ENCODE results near the gene VMP1. TPM values are rescaled to one million over a fixed set of nuclear protein-coding genes. Genes with fewer than 3 reads are reported as not detected.

The VMP1 gene
- total and polyA plus RNA-seq, 2 of the 13 experiments (the other 11 are each of a cell fraction or from before 2014, with no cell fraction given) = 186 to 271 TPM

DNA sequence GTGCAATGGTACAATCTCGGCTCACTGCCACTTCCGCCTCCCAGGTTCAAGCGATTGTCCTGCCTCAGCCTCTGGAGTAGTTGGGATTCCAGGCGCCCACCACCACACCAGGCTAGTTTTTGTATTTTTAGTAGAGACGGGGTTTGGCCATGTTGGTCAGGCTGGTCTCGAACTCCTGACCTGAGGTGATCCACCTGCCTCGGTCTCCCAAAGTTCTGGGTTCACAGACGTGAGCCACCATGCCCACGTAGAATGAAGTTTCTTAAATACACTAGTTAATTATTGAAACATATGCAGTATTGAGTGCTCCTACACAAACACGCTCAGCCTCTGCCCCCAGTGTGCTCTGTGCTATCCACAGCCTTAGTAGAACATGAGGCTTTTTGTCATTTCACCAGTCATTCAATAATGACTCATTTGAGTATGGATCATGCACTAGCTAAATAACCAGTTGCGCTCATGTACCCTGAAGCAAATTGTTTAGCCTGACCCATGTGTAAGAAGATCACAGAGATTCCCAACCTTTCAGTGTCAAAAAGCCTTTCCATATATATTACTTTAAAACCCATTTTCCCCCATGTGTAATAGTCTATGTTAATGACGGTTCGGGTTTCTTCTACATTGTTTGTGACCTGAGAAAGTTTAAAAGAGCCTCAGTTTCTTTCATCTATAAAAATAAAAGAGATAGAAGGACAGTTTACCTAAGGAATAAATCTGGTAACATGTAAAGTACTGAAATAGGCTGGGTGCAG is 135.6 kb downstream of the VMP1 start (continued):
- 0 out of 2 replicates have a peak, but pooled peaks have one; percentile 37 for TF ChIP-seq RORA (CRISPR knock-in tag; IDR thresholded peaks at IDR 0.05)
- peak; percentile 80 for TF ChIP-seq HMG20A (CRISPR knock-in tag; IDR thresholded peaks at IDR 0.05; ENCODE audit: borderline replicate concordance)
- TF ChIP-seq, protein P1, sequence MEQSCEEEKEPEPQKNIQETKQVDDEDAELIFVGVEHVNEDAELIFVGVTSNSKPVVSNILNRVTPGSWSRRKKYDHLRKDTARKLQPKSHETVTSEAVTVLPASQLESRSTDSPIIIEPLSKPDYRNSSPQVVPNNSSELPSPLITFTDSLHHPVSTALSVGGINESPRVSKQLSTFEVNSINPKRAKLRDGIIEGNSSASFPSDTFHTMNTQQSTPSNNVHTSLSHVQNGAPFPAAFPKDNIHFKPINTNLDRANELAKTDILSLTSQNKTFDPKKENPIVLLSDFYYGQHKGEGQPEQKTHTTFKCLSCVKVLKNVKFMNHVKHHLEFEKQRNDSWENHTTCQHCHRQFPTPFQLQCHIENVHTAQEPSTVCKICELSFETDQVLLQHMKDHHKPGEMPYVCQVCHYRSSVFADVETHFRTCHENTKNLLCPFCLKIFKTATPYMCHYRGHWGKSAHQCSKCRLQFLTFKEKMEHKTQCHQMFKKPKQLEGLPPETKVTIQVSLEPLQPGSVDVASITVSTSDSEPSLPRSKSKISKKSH (CRISPR knock-in tag; IDR thresholded peaks at IDR 0.05; ENCODE audit: borderline replicate concordance) = no peak; the same call in 1 of the 2 replicates
- no peak for TF ChIP-seq RNF2 (conservative IDR thresholded peaks at IDR 0.05; ENCODE audit: low read depth)
- TF ChIP-seq, protein P2, sequence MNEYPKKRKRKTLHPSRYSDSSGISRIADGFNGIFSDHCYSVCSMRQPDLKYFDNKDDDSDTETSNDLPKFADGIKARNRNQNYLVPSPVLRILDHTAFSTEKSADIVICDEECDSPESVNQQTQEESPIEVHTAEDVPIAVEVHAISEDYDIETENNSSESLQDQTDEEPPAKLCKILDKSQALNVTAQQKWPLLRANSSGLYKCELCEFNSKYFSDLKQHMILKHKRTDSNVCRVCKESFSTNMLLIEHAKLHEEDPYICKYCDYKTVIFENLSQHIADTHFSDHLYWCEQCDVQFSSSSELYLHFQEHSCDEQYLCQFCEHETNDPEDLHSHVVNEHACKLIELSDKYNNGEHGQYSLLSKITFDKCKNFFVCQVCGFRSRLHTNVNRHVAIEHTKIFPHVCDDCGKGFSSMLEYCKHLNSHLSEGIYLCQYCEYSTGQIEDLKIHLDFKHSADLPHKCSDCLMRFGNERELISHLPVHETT (CRISPR knock-in tag; conservative IDR thresholded peaks at IDR 0.05) = peak; percentile 19; the same call in 1 of the 2 replicates
- no peak for TF ChIP-seq HNF4G (IDR thresholded peaks at IDR 0.05; ENCODE audit: borderline replicate concordance, low read depth, low read length)
- no peak; the same call in 1 of the 2 replicates for TF ChIP-seq HNF4G (CRISPR knock-in tag; IDR thresholded peaks at IDR 0.05; ENCODE audit: borderline replicate concordance, low read depth)
- TF ChIP-seq, protein P3, sequence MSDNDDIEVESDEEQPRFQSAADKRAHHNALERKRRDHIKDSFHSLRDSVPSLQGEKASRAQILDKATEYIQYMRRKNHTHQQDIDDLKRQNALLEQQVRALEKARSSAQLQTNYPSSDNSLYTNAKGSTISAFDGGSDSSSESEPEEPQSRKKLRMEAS (IDR thresholded peaks at IDR 0.05) = peak; percentile 63
- TF ChIP-seq, protein P4, sequence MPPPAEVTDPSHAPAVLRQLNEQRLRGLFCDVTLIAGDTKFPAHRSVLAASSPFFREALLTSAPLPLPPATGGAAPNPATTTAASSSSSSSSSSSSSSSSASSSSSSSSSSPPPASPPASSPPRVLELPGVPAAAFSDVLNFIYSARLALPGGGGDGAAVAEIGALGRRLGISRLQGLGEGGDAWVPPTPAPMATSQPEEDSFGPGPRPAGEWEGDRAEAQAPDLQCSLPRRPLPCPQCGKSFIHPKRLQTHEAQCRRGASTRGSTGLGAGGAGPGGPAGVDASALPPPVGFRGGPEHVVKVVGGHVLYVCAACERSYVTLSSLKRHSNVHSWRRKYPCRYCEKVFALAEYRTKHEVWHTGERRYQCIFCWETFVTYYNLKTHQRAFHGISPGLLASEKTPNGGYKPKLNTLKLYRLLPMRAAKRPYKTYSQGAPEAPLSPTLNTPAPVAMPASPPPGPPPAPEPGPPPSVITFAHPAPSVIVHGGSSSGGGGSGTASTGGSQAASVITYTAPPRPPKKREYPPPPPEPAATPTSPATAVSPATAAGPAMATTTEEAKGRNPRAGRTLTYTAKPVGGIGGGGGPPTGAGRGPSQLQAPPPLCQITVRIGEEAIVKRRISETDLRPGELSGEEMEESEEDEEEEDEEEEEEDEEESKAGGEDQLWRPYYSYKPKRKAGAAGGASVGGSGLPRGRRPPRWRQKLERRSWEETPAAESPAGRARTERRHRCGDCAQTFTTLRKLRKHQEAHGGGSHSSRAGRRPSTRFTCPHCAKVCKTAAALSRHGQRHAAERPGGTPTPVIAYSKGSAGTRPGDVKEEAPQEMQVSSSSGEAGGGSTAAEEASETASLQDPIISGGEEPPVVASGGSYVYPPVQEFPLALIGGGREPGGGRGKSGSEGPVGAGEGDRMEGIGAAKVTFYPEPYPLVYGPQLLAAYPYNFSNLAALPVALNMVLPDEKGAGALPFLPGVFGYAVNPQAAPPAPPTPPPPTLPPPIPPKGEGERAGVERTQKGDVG (CRISPR knock-in tag; IDR thresholded peaks at IDR 0.05; ENCODE audit: borderline replicate concordance) = no peak; the same call in 1 of the 2 replicates
- peak; percentile 39; the same call in 1 of the 2 replicates for TF ChIP-seq HOXA3 (CRISPR knock-in tag; IDR thresholded peaks at IDR 0.05)
- peak; percentile 75 for TF ChIP-seq GATA4 (IDR thresholded peaks at IDR 0.05; ENCODE audit: borderline replicate concordance, low read depth)
- peak; percentile 27; the same call in 1 of the 2 replicates for TF ChIP-seq FLYWCH1 (CRISPR knock-in tag; IDR thresholded peaks at IDR 0.05)
- TF ChIP-seq, protein P5, sequence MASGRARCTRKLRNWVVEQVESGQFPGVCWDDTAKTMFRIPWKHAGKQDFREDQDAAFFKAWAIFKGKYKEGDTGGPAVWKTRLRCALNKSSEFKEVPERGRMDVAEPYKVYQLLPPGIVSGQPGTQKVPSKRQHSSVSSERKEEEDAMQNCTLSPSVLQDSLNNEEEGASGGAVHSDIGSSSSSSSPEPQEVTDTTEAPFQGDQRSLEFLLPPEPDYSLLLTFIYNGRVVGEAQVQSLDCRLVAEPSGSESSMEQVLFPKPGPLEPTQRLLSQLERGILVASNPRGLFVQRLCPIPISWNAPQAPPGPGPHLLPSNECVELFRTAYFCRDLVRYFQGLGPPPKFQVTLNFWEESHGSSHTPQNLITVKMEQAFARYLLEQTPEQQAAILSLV (CRISPR knock-in tag; IDR thresholded peaks at IDR 0.05; ENCODE audit: borderline replicate concordance) = no peak
- TF ChIP-seq, protein P6, sequence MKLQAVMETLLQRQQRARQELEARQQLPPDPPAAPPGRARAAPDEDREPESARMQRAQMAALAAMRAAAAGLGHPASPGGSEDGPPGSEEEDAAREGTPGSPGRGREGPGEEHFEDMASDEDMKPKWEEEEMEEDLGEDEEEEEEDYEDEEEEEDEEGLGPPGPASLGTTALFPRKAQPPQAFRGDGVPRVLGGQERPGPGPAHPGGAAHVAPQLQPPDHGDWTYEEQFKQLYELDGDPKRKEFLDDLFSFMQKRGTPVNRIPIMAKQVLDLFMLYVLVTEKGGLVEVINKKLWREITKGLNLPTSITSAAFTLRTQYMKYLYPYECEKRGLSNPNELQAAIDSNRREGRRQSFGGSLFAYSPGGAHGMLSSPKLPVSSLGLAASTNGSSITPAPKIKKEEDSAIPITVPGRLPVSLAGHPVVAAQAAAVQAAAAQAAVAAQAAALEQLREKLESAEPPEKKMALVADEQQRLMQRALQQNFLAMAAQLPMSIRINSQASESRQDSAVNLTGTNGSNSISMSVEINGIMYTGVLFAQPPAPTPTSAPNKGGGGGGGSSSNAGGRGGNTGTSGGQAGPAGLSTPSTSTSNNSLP (IDR thresholded peaks at IDR 0.05; ENCODE audit: low read depth, low read length) = no peak
- peak; percentile 27; the same call in 1 of the 2 replicates for TF ChIP-seq HNF4A (CRISPR knock-in tag; IDR thresholded peaks at IDR 0.05)
- TF ChIP-seq, protein P7, sequence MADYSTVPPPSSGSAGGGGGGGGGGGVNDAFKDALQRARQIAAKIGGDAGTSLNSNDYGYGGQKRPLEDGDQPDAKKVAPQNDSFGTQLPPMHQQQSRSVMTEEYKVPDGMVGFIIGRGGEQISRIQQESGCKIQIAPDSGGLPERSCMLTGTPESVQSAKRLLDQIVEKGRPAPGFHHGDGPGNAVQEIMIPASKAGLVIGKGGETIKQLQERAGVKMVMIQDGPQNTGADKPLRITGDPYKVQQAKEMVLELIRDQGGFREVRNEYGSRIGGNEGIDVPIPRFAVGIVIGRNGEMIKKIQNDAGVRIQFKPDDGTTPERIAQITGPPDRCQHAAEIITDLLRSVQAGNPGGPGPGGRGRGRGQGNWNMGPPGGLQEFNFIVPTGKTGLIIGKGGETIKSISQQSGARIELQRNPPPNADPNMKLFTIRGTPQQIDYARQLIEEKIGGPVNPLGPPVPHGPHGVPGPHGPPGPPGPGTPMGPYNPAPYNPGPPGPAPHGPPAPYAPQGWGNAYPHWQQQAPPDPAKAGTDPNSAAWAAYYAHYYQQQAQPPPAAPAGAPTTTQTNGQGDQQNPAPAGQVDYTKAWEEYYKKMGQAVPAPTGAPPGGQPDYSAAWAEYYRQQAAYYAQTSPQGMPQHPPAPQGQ (CRISPR knock-in tag; IDR thresholded peaks at IDR 0.05; ENCODE audit: borderline replicate concordance) = peak; percentile 100
- TF ChIP-seq RBAK (CRISPR knock-in tag; IDR thresholded peaks at IDR 0.05) = no peak
